NCI-H69 (cell line): ENCODE measurements around the gene GAS1.

Source experiments
- DNase-seq: peaks from one replicate; lab custom pipeline; 2025; lab: John Stamatoyannopoulos, UW

Gene GAS1

GRCh38 chr9:86925686-86926085, 21.6 kb downstream of the GAS1 start:
- DNase-seq = no peak

DNA sequence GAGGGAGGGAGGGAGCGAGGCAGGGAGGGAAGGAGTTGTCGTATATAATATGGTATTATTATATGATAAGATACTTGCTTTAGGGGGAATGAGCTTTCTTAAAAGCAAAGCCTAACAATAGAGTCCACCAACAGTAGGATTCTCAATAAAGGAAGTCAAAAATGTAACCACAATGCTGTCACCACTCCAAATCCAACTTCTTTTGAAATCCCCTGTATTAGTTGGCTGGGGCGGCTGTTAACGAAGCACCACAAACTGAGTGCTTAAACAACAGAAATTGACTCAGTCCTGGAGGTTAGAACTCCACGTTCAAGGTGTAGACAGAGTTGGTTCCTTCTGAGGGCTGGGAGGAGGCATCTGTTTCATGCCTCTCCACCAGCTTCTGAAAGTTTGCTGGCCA, 23.1 kb downstream of the GAS1 start:
- no peak for DNase-seq

- DNase-seq = no peak
Measured at GRCh38 chr9:86921151-86921923, 26.0 kb downstream of the GAS1 start.

DNA sequence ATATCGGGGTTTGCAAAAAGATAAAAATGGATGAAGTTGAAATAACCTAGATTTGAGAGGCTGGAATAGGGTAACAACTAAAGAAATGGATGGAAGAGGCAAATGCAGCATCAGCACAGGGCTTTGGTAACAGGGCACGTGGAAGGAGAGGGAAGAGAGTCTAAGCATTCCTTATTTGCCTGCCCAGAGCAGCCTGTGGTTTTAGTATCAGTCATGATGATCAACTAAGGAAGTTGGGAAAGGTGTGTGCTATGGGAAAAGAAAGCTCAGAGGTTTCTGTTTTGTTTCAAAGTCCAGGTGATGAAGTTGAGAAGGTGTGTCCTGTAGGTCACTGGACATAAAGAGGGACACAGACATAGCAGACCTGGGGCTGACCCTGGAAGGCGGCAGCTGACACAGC, 28.8 kb downstream of the GAS1 start:
- no peak for DNase-seq

- no peak for DNase-seq
Measured at GRCh38 chr9:86912210-86912609, 35.1 kb downstream of the GAS1 start.

GRCh38 chr9:86909388-86909787, 37.9 kb downstream of the GAS1 start:
- no peak for DNase-seq

GRCh38 chr9:86908261-86908660, 39.0 kb downstream of the GAS1 start:
- no peak for DNase-seq

DNA sequence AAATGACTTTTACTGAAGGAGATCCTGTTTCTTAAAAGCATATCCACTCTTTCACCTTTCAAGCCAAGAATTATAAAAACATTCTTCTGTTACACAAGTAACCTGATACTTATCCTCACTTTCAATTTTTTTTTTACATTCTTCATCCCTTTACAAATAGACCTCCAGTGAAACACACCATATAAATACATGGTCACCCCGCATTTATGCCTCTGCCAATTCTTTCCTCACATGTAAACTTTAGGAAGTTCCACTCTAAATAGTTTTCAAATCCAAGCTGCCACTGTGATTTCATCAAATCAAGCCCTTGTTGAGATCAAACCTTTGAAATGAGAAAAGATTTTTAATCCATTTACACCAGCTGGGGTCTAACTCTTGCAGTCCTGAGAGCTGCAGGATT, 40.0 kb downstream of the GAS1 start:
- no peak for DNase-seq

- DNase-seq = no peak
Measured at GRCh38 chr9:86903734-86904085, 43.6 kb downstream of the GAS1 start.

GRCh38 chr9:86902991-86903733, 44.1 kb downstream of the GAS1 start:
- no peak for DNase-seq

GRCh38 chr9:86902586-86902985, 44.7 kb downstream of the GAS1 start:
- DNase-seq = no peak

DNA sequence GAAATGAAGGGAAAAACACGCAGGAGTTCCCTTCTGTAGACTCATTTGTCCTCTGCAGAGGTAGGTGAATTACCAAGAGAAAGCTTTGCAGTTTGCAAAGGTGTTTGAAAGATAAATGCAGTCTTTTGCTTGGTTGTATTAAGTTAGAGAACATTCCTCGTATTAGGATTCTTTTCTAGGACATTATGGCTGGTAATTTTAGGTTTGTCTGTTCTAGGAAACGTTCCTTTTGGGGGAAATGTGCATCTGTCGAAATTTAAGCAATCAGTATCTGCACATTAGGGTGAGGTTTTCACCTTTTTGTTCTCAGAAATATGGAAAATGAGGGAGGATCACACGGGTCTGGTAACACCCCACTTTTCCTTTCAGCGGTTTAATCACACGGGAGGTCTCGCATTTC, 45.1 kb downstream of the GAS1 start:
- no peak for DNase-seq

DNA sequence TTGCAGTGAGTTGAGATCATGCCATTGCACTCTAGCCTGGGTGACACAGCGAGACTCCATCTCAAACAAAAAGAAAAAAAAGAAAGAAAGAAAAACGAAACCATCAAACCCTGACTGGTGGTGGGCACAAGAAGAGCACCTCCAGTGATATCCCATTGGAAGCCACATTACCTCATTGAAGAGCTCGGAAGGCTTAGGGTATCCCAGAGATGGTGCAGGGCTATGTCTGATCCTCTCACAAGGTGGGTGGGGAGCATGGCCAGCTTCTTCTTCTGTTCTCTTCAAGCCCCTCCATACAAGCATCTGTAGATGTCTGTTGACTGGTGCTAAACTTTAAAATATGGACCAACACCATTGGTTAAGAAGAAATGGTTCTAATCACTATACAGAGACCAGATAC, 45.8 kb downstream of the GAS1 start:
- DNase-seq = no peak
